ENCODE data around the gene PHACTR1.
A peak's percentile ranks its signal among the peaks of the same experiment; 100 is the strongest.

The PHACTR1 gene

GRCh38 chr6:13331516-13332348, 615.2 kb downstream of the PHACTR1 start:
- no peak for FAIRE-seq

GRCh38 chr6:13332349-13332706, 615.8 kb downstream of the PHACTR1 start:
- FAIRE-seq: no peak

GRCh38 chr6:13334953-13335352, 618.4 kb downstream of the PHACTR1 start:
- no peak for FAIRE-seq

- peak; percentile 61 for FAIRE-seq
These were observed 620.0 kb downstream of the PHACTR1 start for GRCh38 chr6:13336553-13336952.

- no peak for FAIRE-seq
These were observed 621.5 kb downstream of the PHACTR1 start for GRCh38 chr6:13338038-13338437.

Data from TTC549 (cell line).